IMR-90 (cell line): ENCODE results near the gene ABCA2. TPM values are rescaled to one million over a fixed set of nuclear protein-coding genes. Genes with fewer than 3 reads are reported as not detected.

Experiments
- ATAC-seq: fragments of 200-7000 bp; cut with Tn5 transposase; 2 replicates; pipeline ENCODE4 v1.9.1; 2020; ENCODE audit warnings: low read depth, mild to moderate bottlenecking, moderate library complexity
- BruUV-seq: library from RNA; stranded (reverse); fragments of 400-500 nt; replicated peaks from 2 replicates; lab custom pipeline; 2021; lab: Mats Ljungman, UMichigan
- CTCF ChIA-PET: fragments of 300-600 bp; formaldehyde crosslinking; extraction: SDS; loops from one replicate; lab custom pipeline; 2021; ENCODE audit warnings: antibody characterized with exemption; lab: Yijun Ruan, JAX
- POLR2A ChIA-PET: fragments of 300-600 bp; sonication (Branson Sonifier 250); formaldehyde crosslinking; loops from one replicate; lab custom pipeline; 2022; ENCODE audit warnings: antibody characterized with exemption; ENCODE audit not compliant: unreplicated experiment; lab: Charles Lee
- DNase-seq: peaks from one replicate; pipeline ENCODE4 v3.0.0; 2013
- H2AFZ ChIP-seq: replicated peaks from 2 replicates; pipeline ENCODE3; 2013; ENCODE audit warnings: low read length, mild to moderate bottlenecking; ENCODE audit not compliant: poor library complexity
- H2AK5ac ChIP-seq: 2 replicates; pipeline ENCODE4 v1.6.1; 2013; ENCODE audit warnings: low read depth, low read length, inconsistent platforms
- H2AK9ac ChIP-seq: replicated peaks from 2 replicates; pipeline ENCODE3; 2013; ENCODE audit warnings: mild to moderate bottlenecking, low read depth, low read length, moderate library complexity; ENCODE audit not compliant: poor library complexity
- H2BK120ac ChIP-seq: 2 replicates; pipeline ENCODE4 v1.6.1; 2013; ENCODE audit warnings: low read depth, low read length, inconsistent platforms
- H2BK15ac ChIP-seq: 3 replicates; pipeline ENCODE4 v1.6.1; 2013; ENCODE audit warnings: low read depth, low read length, inconsistent platforms
- H2BK20ac ChIP-seq: 2 replicates; pipeline ENCODE4 v1.6.1; 2013; ENCODE audit warnings: low read depth, mild to moderate bottlenecking, inconsistent platforms, low read length, moderate library complexity
- H2BK5ac ChIP-seq: 2 replicates; pipeline ENCODE4 v1.6.1; 2013; ENCODE audit warnings: mild to moderate bottlenecking, low read depth, low read length, inconsistent platforms; ENCODE audit not compliant: poor library complexity, severe bottlenecking
- H3K14ac ChIP-seq: replicated peaks from 2 replicates; pipeline ENCODE4 v1.6.1; 2013; ENCODE audit warnings: low read depth, low read length, inconsistent platforms
- H3K18ac ChIP-seq: 2 replicates; pipeline ENCODE4 v1.6.1; 2013; ENCODE audit warnings: low read depth, low read length, control low read depth
- H3K23ac ChIP-seq: 2 replicates; pipeline ENCODE4 v1.6.1; 2013; ENCODE audit warnings: low read depth, low read length, inconsistent platforms
- H3K27ac ChIP-seq: 2 replicates; pipeline ENCODE4 v1.5.1; 2013; ENCODE audit warnings: mild to moderate bottlenecking, control low read depth, low read length; ENCODE audit not compliant: insufficient read depth
- H3K27me3 ChIP-seq: 2 replicates; pipeline ENCODE4 v1.6.1; 2013; ENCODE audit warnings: low read length; ENCODE audit not compliant: control insufficient read depth, insufficient read depth
- H3K36me3 ChIP-seq: 2 replicates; pipeline ENCODE4 v1.6.1; 2013; ENCODE audit warnings: low read length, mixed read lengths; ENCODE audit not compliant: control insufficient read depth, insufficient read depth
- H3K4ac ChIP-seq: 2 replicates; pipeline ENCODE4 v1.6.1; 2013; ENCODE audit warnings: low read depth, low read length, inconsistent platforms
- H3K4me1 ChIP-seq: 2 replicates; pipeline ENCODE4 v1.6.1; 2013; ENCODE audit warnings: low read length, mixed read lengths; ENCODE audit not compliant: control insufficient read depth, insufficient read depth
- H3K4me2 ChIP-seq: 2 replicates; pipeline ENCODE4 v1.6.1; 2013; ENCODE audit warnings: low read depth, mild to moderate bottlenecking, control low read depth, low read length, moderate library complexity
- H3K4me3 ChIP-seq: 2 replicates; pipeline ENCODE4 v1.5.1; 2013; ENCODE audit warnings: low read depth, mild to moderate bottlenecking, control low read depth, low read length, moderate library complexity; ENCODE audit not compliant: insufficient read depth
- H3K56ac ChIP-seq: 2 replicates; pipeline ENCODE4 v1.6.1; 2013; ENCODE audit warnings: low read length, inconsistent platforms; ENCODE audit not compliant: insufficient read depth; ENCODE audit errors: extremely low read depth
- H3K79me1 ChIP-seq, 2 experiments: 2 replicates each; pipeline ENCODE4 v1.6.1; 2013; ENCODE audit warnings: low read length in 2 of 2, inconsistent platforms in 1 of 2, low read depth in 1 of 2
- H3K9ac ChIP-seq: 2 replicates; pipeline ENCODE4 v1.6.1; 2013; ENCODE audit warnings: low read depth, low read length, control low read depth
- H3K9me1 ChIP-seq: 2 replicates; pipeline ENCODE4 v1.6.1; 2013; ENCODE audit warnings: low read length, inconsistent platforms; ENCODE audit not compliant: insufficient read depth
- H3K9me3 ChIP-seq: 2 replicates; pipeline ENCODE4 v1.6.1; 2013; ENCODE audit warnings: low read length; ENCODE audit not compliant: control insufficient read depth, insufficient read depth
- H4K20me1 ChIP-seq: 2 replicates; pipeline ENCODE4 v1.6.1; 2013; ENCODE audit warnings: low read length, inconsistent platforms; ENCODE audit not compliant: insufficient read depth
- H4K5ac ChIP-seq: 2 replicates; pipeline ENCODE4 v1.6.1; 2013; ENCODE audit warnings: mild to moderate bottlenecking, low read depth, low read length, control low read depth
- H4K8ac ChIP-seq, 2 experiments: 2 replicates each; pipeline ENCODE4 v1.6.1; 2013; ENCODE audit warnings: low read depth in 2 of 2, low read length in 2 of 2, control low read depth in 1 of 2, inconsistent platforms in 1 of 2
- H4K91ac ChIP-seq: 2 replicates; pipeline ENCODE4 v1.6.1; 2013; ENCODE audit warnings: low read depth, low read length, inconsistent platforms; ENCODE audit not compliant: insufficient read depth
- BHLHE40 ChIP-seq: fragments of 150-350 bp; IDR thresholded peaks from 2 replicates; pipeline ENCODE4 v1.6.1; 2016; ENCODE audit warnings: mild to moderate bottlenecking, low read depth, low read length
- CTCF ChIP-seq: conservative IDR thresholded peaks from 2 replicates; pipeline ENCODE4 v1.5.1; 2012; ENCODE audit warnings: mild to moderate bottlenecking, low read depth, low read length, improper control_type of control experiment
- ELK1 ChIP-seq: fragments of 150-350 bp; IDR thresholded peaks from 2 replicates; pipeline ENCODE4 v1.6.1; 2016; ENCODE audit warnings: low read depth, mild to moderate bottlenecking, low read length, moderate library complexity, borderline replicate concordance
- MAFK ChIP-seq: IDR thresholded peaks from 2 replicates; pipeline ENCODE4 v1.6.1; 2012; ENCODE audit warnings: low read depth, low read length, improper control_type of control experiment
- MXI1 ChIP-seq: IDR thresholded peaks from 2 replicates; pipeline ENCODE4 v1.6.1; 2012; ENCODE audit warnings: low read depth, mild to moderate bottlenecking, low read length, moderate library complexity, borderline replicate concordance
- NFE2L2 ChIP-seq: fragments of 150-350 bp; IDR thresholded peaks from 2 replicates; pipeline ENCODE4 v1.6.1; 2016; ENCODE audit warnings: low read depth, mild to moderate bottlenecking, low read length
- POLR2A ChIP-seq: IDR thresholded peaks from 2 replicates; pipeline ENCODE4 v1.6.1; 2012; ENCODE audit warnings: mild to moderate bottlenecking, low read depth, low read length
- RFX5 ChIP-seq: IDR thresholded peaks from 2 replicates; pipeline ENCODE4 v1.8.0; 2012; ENCODE audit warnings: low read depth, mild to moderate bottlenecking, low read length, moderate library complexity
- WGBS, 2 experiments: methylation state at CpG; one replicate each; pipeline versions ENCODE4 v1.1.5 to v1.1.7; 2013; ENCODE audit warnings: missing lambda C conversion rate in 2 of 2; ENCODE audit not compliant: insufficient read length in 1 of 2; ENCODE audit errors: extremely low coverage in 2 of 2; 5-methylcytosine and 5-hydroxymethylcytosine counted together
- dilution Hi-C: fragments of 300-500 bp; cut with HindIII; formaldehyde crosslinking; loops from one replicate; pipeline ENCODE4 v1.14.3; 2018; ENCODE audit warnings: low sequenced_read_pairs; ENCODE audit not compliant: unreplicated experiment
- in situ Hi-C: fragments of 300-500 bp; cut with MboI; formaldehyde crosslinking; loops from 3 replicates; pipeline ENCODE4 v1.14.3; 2019; ENCODE audit warnings: low sequenced_read_pairs, inconsistent platforms, mixed read lengths
- intact Hi-C: fragments of 100-400 bp; cut with micrococcal nuclease; formaldehyde crosslinking; loops from 2 replicates; pipeline ENCODE4 v1.10.0; 2022
- polyA plus RNA-seq, 3 experiments: library from polyadenylated mRNA; depleted of rRNA; stranded (reverse); fragments of >200 nt; gene quantifications; 2 replicates each; pipeline ENCODE4 v1.2.3, GENCODE V29; 2012; ENCODE audit warnings: low replicate concordance in 1 of 3
- total RNA-seq: library from RNA; depleted of rRNA; stranded (reverse); fragments of >200 nt; gene quantifications from 2 replicates; pipeline ENCODE4 v1.2.3, GENCODE V29; 2012

The ABCA2 gene
- total and polyA plus RNA-seq, 2 of the 4 experiments (the other 2 are of a cell fraction) = 3.8 to 46.0 TPM

- no peak within 1 kb of the TSS for H4K8ac ChIP-seq
- no TSS peak for BruUV-seq
- ChIA-PET POLR2A (no interaction called here), CTCF (interaction anchor here (1.2 kb wide), 1 partner anchor 34 kb away, joined by 4 read pairs; no protein-coding TSS in a partner anchor)
- H2BK5ac ChIP-seq = no peak within 1 kb of the TSS
- no peak within 1 kb of the TSS for H2AFZ ChIP-seq
- ATAC-seq = no peak
- no peak within 1 kb of the TSS for H3K56ac ChIP-seq
- H3K4me1 ChIP-seq = peaks cover 1% of the 10 kb centered on the region; the same call in 1 of the 2 replicates
- H3K9me1 ChIP-seq = no peaks in the 10 kb centered on the region
- no peak for TF ChIP-seq MXI1
- TF ChIP-seq RFX5 = no peak
- no peak for TF ChIP-seq ELK1
- TF ChIP-seq NFE2L2 = no peak
- TF ChIP-seq MAFK = no peak
- no peak for TF ChIP-seq BHLHE40
- no peak for TF ChIP-seq CTCF
- TF ChIP-seq POLR2A = no peak
- peak within 1 kb of the TSS; percentile 37 for H2AK9ac ChIP-seq
- no peak within 1 kb of the TSS for H2BK15ac ChIP-seq
- DNase-seq = no peak
- H3K4me2 ChIP-seq = no peak within 1 kb of the TSS
- H3K23ac ChIP-seq = no peak within 1 kb of the TSS
- H2BK20ac ChIP-seq = no peak within 1 kb of the TSS
- 81% methylated on average over 4 of the region's 18 CpGs; no CpG with 5 or more reads in 1 of the 2 experiments for WGBS, 2 experiments
- no peaks in the 10 kb centered on the region for H4K20me1 ChIP-seq
- dilution Hi-C loops (no loop called here), in situ Hi-C loops (no loop called here), intact Hi-C loops (no loop called here)
- H3K27me3 ChIP-seq = peaks cover 38% of the 10 kb centered on the region
- no peak within 1 kb of the TSS for H3K4ac ChIP-seq
- H3K9ac ChIP-seq = no peak within 1 kb of the TSS
- no peak within 1 kb of the TSS for H4K5ac ChIP-seq
- no peak within 1 kb of the TSS for H3K14ac ChIP-seq
- no peak within 1 kb of the TSS for H2BK120ac ChIP-seq
- H4K91ac ChIP-seq = no peak within 1 kb of the TSS
- no peaks in the 10 kb centered on the region for H3K79me1 ChIP-seq
- H2AK5ac ChIP-seq = no peak within 1 kb of the TSS
- H3K18ac ChIP-seq = no peak within 1 kb of the TSS
- H3K9me3 ChIP-seq = no peaks in the 10 kb centered on the region
- no peak within 1 kb of the TSS for H3K4me3 ChIP-seq
- H3K27ac ChIP-seq = no peak within 1 kb of the TSS
- no peaks in the 10 kb centered on the region for H3K36me3 ChIP-seq
Observed at GRCh38 chr9:136982232-136983051, 45.6 kb downstream of the ABCA2 start, which contains the start of gene LCNL1. Gene LCNL1, plus strand, starts transcription at chr9:136982993. Its CDS starts 594 bp downstream, at chr9:136983587.
